Measurements from ENCODE around the gene ARHGAP5.

The ARHGAP5 gene

DNA sequence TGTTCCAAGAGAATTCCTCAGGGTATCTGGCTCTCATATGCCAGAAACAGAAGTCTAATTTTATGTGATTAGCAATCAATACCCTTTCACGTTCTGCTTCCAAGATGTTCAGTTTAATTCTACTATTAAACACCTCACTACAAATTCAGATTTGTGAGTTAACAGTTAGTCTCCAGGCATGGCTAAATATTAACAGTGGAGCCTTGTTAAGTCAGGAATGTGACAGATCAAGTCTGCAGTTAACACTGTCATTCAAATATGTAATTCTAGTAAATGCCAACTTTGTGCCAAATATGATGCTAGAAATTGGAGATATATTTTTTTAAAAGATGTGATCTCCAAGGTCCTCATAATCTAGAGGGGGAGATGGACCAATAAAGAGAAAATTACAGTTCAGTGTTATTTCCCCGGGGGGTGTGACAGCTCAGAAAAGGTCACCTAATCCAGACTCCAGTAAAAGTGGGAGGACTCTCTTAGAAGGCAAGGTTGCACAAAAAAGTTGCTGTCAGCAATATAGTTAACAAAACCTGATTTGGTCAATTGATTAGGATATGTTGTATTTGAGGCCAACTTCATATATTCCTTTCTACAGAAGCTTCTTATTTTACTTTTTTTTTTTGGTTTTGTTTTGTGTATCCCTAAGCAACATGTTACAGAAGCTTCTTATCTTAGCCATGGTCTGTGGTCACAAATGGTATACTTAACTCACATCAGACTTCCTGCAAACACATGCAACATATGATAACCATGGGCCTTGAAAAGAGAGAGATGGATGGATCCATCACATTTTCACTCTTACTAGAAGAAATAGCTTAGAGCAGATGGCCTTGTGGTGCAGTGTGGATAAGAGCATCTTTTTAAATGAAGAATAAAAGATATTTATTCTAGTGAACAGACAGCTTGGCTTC lies 106.3 kb downstream of the ARHGAP5 start:
- DNase-seq (ENCODE audit: low spot score) = no peak

DNA sequence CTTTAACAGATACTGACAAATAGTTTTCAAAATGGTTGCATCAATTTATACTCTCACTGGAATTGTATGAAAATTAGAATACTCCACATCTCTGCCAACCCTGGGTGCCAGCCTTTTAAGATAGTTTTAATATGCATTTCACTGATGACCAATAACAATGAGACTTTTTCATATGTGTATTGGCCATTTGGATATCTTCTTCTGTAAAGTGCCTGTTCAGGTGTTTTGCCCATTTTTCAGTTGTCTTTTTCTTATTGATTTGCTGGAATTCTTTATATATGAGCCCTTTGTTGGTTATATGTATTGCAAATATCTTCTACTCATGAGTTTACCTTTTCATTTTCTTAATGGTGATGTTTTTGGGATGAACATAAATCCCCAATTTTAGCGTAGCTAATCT lies 108.0 kb downstream of the ARHGAP5 start:
- DNase-seq (ENCODE audit: low spot score) (no peak), FAIRE-seq (no peak)

More for the DNA sequence above, 106.3 kb downstream of the ARHGAP5 start:
- FAIRE-seq = no peak

DNA sequence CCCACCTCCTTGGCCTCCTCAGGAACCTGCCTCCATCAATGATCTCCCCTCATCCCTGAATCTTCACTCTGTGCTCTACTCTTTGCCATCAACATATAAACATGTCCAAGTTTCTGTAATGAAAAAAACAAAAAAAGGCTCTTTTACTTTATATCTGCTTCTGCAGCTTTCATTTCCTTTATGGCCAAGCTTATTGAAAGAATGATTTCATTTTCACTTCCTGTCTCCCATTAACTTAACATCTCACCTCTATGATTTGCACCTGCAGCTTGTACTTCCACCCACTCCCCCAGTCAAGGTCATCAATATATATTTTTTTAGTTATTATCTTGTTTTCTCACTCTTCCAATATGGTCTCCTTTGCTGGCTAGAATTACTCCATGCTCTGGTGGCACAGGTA lies 109.1 kb downstream of the ARHGAP5 start:
- FAIRE-seq = no peak
- no peak for DNase-seq (ENCODE audit: low spot score)

DNA sequence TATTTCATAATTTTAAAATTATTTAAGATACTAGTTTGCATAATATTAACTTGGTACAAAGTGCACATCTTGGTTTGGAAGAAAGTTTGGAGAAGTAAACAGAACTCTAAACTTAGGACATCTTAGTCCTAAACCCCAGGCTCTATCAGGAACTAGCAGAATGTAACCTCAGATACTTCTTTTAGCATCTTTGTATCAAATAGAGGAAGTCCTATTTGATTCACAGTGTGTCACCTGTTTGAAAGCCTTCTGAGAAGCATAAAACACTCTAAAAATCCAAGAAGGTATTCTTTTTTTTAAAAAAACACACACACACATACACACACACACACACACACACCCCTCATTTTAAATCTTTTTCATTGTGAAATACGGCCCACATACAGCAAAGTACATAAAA lies 112.7 kb downstream of the ARHGAP5 start:
- DNase-seq (ENCODE audit: low spot score) (no peak), FAIRE-seq (no peak)

DNA sequence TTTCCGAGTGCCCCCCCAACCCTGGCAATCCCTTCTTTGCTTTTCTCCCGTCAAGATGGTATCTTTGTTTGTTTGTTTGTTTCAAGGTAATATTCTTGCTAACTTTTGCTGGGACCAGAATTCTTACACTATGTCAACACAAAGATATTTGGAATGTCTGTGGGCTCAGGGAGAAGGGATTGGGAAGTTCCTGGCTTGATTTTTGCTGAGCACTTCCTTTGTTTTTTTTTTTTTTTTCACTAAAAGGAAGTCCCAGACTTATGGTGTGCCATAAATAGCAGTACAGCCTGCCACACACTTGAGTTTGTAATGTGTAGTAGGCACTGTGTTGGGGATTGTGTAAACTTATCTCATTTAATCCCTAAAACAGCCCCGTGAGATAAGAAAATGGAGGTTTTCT lies 113.6 kb downstream of the ARHGAP5 start:
- no peak for DNase-seq (ENCODE audit: low spot score)
- FAIRE-seq = no peak

DNA sequence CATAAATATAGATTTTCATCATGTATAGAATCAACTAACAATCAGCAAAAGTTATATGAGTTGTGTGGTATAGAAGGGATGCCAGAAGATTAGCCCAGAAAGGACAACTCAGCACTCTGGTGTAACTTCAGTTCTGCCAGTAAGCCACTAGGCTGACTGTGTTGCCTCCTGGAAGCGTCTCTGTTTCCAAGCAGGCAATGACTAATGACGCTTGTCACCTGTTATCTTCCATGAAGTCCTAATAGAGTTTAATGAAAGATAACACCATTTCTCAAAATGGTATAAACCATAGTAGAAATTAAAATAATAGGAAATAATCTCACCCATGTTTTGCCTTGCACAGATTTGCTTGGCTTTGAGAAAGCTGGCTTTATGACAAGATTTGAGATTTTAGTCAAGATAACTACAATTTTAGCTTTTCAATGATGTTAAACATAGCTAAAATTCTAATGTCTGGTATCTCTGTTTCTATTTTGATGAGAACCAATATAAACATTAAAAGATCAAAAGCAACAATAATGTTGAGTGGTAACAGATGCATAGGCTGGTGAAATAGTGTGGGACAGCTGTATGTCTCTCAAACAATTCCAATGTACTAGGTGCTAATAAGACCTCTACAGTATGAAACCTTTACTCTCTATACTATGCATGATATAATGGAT lies 115.7 kb downstream of the ARHGAP5 start:
- DNase-seq (ENCODE audit: low spot score) = no peak
- no peak for FAIRE-seq

DNA sequence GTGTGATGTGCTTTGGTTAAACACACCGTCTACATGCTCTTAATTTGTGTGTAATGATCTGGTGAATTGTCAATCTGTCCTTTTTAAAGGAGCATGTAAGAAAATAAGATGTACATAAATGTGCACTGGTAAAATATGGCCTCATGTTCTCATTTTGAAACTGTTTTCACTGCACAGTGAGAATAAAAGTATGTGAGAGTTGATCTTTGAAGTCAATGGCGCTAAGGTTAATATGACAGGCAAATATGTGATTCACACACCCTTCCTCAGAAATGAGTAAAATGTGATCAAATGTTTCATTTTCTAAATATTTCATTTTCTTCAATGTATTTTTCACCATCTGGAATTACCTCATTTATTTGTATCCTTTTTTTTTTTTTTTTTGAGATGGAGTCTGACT lies 116.4 kb downstream of the ARHGAP5 start:
- FAIRE-seq (no peak), DNase-seq (ENCODE audit: low spot score) (no peak)

DNA sequence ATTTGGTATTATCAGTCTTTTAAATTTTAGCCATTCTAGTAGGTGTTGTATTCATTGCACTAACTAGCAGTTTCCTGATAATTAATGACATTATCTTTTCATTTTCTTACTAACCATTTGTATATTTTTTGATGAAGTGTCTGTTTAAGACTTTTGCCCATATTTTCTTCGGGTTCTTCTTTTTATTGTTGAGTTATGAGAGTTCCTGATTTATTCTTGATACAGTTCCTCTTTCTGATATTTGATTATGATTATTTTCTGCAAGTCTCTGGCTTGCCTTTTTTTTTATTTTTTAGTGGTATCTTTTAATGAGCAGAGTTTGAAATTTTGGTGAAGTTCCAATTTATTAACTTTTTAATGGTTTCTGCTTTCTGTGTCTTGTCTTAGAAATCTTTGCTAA lies 118.5 kb downstream of the ARHGAP5 start:
- FAIRE-seq (no peak), DNase-seq (ENCODE audit: low spot score) (no peak)

DNA sequence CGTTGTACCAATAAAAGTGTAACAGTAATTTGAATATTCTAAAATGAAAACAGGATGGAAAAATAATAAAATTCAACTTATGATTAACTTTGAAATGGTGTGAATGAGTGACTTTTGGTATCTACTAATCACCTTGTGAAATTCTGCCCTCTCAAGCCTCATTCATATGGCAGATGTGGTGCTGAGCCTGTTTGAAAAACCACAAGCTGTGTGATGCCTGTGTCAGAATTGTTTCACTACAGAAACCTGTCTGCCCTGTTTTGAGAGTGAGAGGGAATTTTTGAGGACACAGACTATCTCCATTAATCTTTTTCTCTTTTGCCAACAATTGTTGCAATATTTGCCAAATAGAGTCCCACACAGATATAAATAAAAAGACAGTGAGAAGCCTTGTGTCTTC lies 120.8 kb downstream of the ARHGAP5 start:
- DNase-seq (ENCODE audit: low spot score) = no peak
- FAIRE-seq = no peak

DNA sequence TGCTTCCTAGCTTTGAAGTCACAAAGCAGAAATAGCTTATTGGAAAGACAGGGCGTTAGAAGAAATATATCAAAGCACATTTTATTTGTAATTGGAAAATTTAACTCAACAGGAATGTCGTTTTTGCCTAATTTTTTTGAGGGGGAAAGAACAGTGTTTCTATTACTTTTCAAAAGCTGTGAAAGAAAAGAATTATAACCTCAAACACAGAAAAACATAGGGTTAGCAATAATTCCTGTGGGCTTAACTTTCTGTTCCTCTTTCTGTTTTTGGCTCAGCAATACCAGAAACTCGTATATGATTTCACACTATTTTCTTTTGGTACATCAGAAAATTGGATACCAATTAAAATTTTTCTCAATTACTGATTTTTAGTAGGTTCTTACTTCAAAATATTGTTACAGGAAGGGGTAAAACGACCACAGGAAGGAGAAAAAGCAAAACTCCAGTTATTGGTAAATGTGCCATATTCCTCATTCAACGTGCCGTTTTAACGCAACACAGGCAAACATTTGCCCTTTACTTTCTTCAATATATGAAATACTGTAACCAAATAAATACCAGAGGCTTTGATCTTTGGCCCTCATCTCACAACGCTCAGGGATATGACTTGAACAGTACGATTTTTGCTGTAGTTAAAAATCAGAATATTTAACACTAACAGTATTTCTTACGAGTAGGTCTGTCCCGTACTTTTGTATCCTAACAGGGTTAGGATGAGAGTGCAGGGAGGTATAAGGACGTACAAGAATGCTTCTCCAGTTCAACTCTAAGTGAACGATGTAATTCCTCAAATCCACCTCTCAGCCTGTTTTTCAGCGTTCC lies 123.5 kb downstream of the ARHGAP5 start:
- FAIRE-seq (no peak), DNase-seq (ENCODE audit: low spot score) (no peak)

DNA sequence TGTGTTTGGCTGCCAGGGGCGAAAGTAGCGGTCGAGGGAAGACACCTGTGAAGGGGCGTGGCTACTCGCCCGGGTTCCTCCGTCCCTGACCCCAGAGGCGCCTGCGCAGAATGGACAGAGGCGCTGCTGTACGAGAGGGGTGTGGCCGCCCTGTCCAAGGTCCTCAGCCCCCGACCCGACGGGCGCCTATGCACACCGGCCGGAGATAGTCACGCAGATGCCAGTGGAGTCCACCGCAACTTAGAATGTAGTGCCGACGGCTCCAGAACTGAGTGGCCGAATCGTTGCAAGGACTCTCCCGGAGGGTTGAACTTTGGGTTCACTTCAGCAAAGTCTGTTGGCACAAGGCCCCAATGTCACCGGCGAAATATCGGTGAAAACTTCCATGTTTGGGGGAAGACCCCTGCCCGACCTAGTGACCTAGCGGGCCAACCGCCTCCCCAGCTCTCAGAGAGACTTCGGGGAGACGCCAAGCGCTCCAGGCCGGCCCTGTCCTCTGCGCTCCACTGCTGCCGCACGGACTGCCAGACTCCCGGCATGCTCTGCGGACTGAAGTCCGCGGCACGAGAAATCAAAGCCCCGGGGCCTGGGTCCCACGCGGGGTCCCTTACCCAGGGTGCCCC lies 124.2 kb downstream of the ARHGAP5 start:
- FAIRE-seq (no peak), DNase-seq (ENCODE audit: low spot score) (peak; percentile 8)

DNA sequence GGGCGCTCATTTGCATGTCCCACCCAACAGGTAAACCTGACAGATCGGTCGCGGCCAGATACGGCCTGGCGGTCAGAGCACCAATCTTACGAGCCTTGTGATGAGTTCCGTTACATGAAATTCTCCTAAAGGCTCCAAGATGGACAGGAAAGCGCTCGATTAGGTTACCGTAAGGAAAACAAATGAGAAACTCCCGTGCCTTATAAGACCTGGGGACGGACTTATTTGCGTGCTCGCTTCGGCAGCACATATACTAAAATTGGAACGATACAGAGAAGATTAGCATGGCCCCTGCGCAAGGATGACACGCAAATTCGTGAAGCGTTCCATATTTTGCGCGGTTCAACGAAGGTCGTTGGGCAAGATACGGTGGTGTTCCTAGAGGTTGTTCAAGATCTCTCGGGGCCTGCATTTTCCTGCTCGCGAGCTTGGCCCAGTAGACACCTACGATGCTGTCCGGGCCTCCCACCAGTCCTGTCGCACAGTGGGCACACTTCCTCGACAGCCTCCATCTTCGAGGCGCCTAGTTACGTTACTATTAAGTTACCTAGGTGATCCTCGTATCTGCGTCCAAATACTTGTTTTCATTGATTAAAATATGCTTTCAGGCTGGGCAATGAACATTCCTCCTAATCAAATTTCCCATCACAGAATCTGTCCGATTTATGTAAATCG lies 124.8 kb downstream of the ARHGAP5 start, which contains the start of gene RNU6-7:
Gene RNU6-7 (plus strand): TSS at position 230 of the 675 bp plus-strand sequence.
- FAIRE-seq (no peak), DNase-seq (ENCODE audit: low spot score) (no peak)

DNA sequence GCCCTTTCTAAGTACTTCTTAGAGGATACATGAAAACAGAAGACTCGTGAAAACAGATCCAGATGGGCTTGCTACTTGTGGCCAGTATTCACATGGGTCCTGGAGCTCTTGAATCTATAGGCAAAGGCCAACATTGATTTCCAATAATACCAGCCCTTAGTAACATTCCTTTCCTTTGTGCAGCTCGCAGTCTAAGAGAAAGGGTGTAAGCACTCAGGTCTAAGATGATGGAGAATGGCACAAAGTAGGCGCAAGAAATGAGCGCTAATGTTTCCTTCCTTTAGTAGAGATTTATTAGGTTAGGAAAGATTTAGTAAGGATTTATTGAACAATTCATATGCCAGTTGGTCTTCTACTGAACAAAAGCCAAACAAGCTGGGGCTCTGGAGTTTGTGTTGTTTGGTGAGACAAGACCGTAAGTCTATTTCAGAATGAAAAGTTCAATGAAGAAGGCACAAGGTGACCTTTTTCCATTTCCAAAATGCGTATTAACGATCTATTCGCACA lies 125.4 kb downstream of the ARHGAP5 start:
- FAIRE-seq (no peak), DNase-seq (ENCODE audit: low spot score) (no peak)

DNA sequence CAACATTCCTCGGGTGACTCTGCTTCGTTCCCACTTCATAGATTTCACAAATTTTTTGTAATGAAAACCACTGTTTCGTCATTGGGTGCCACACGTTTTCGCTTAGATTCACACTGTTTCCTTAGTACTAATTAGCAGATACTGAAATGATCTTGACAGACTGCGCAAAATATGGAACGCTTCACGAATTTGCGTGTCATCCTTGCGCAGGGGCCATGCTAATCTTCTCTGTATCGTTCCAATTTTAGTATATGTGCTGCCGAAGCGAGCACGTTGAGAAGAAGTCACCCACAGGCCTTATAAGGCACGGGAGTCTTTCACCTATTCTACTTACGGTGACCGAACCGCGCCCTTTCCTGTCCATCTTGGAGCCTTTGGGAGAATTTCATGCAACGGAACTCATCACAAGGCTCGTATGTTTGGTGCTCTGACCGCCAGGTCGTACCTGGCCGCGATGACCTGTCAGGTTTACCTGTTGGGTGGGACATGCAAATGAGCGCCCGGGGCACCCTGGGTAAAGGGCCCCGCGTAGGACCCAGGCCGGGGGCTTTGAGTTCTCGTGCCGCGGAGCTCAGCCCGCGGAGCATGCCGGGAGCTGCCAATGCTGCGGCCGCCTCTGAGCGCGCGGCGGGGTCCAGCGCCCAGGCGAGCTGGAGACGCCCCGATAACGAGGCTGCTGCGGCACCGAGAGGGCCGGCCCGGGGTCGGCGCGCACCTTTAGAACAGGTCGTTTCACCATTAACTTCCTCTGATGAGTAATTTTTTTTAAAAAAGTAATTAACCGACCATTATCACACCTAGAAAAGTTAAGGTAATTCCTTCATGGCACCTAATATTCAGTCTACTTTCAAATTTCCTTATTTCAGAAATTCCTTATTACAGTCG lies 126.1 kb downstream of the ARHGAP5 start, which contains the start of gene RNU6-8:
Gene RNU6-8 (minus strand): TSS at position 272 of the 885 bp plus-strand sequence.
- FAIRE-seq (no peak), DNase-seq (ENCODE audit: low spot score) (peak; percentile 57)

DNA sequence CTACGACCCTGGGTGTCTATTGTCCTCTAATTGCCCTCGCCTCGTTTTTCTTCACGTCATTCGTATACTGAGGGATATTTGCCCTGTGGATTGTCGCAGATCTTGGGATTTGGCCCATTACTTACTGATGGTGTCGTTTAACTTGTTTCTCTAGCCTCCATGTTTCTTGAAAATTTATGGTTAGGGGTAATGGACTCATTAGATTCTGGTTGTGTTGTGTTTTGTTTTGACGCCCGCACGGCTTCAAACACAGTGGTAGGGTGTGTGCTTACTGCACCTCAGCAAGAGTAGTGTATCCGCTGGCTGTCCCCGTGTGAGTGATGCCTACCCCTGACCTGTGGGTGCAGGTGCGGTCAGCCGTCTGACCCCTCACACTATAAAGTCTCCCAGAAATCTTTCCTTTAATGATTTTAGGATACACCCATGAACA lies 126.8 kb downstream of the ARHGAP5 start:
- FAIRE-seq = no peak
- DNase-seq (ENCODE audit: low spot score) = no peak

DNA sequence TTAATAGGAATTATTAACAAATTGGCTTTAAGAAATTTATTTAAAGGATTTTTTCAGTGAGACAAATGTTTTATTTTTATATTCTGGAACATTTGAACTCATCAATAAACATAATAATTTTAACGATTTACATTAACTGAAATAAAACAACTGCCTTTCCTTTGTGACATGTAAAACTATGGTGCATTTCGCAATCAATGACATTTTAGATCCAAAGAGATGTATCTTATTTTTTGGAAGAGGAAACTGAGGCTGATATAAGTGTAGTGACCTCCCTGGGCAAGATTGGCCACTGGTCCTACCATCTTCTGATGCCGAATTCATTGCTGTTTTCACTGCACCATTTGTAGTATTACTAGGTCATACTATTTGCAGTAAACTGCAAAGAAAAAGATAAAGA lies 128.4 kb downstream of the ARHGAP5 start:
- no peak for DNase-seq (ENCODE audit: low spot score)
- FAIRE-seq = no peak

DNA sequence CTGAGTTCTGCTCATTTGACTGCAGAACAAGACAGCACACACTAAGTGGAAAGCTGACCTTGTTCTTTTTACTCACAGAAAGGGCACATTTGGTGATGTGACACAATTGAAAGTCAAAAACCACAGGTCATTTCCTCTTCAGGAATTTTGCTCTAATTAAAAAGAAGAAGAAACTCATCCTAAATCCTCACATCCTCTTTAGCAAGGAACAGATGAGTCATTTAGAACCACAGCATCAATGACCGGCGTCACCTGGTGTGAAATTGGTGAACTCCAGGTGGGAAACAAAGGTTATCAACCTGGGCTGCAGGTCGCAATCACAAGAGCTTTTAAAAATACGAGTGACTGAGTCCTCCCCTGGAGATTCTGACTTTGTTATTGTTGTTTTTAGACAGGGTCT lies 128.9 kb downstream of the ARHGAP5 start:
- DNase-seq (ENCODE audit: low spot score) = no peak
- FAIRE-seq = no peak

DNA sequence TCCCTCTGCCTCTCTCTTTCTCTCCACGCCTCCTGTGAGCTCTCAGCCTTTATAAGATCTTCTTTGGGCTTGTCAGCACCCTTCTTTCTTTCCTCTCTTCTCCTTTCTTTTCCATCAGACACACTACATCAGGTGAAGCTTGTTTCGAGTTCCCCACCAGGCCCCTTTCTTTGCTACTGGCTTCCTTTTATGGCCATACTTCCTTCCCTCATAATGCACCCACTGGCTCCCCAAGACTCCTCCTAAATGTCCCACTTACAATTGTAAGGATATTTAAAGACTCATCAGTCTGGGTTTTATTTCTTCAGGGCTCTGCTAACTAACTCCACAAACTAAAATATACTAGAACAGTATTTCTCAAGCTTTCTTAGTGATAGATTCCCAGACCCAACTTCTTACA lies 129.4 kb downstream of the ARHGAP5 start:
- FAIRE-seq (no peak), DNase-seq (ENCODE audit: low spot score) (no peak)

DNA sequence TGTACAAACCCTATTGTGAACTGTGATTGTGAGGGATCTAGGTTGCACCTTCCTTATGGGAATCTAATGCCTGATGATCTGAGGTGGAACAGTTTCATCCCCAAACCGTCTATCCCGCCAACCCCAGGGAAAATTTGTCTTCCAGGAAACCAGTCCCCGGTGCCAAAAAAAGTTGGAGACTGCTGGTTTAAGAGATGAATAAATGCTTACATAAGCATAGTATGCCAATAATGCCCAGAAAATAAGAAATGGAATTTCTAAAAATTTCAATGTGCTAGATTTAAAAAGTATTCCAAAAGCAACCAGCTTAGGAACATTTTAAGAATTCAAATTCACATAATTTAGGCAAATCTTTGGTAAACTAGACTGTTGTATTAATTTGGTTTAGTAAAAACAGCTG lies 131.4 kb downstream of the ARHGAP5 start:
- FAIRE-seq (no peak), DNase-seq (ENCODE audit: low spot score) (no peak)
